ENCODE measurements around the gene PCDH9.
"Not testable (repeated sequence)": the region's sequence is repeated elsewhere in the genome, so short reads cannot be mapped to it uniquely, and the experiment has no call there.

The PCDH9 gene

GRCh38 chr13:66778461-66778860 lies 451.7 kb downstream of the PCDH9 start:
- no peaks in the 10 kb centered on the region for H3K36me3 ChIP-seq (ENCODE audit: insufficient read depth, low read length)
- H3K4me3 ChIP-seq (ENCODE audit: low read length), result no peak overlapping the region
- H3K4me1 ChIP-seq (ENCODE audit: control insufficient read depth, insufficient read depth, low read length), result peaks cover 11% of the 10 kb centered on the region
- H3K9me3 ChIP-seq (replicated peaks; ENCODE audit: low read length), result no peaks in the 10 kb centered on the region
- no peak overlapping the region for H3K9ac ChIP-seq (ENCODE audit: low read depth, low read length)
- no peaks in the 10 kb centered on the region for H3K27me3 ChIP-seq (ENCODE audit: control insufficient read depth, insufficient read depth, low read length)
- no peak overlapping the region for H3K4me2 ChIP-seq (ENCODE audit: low read length)

DNA sequence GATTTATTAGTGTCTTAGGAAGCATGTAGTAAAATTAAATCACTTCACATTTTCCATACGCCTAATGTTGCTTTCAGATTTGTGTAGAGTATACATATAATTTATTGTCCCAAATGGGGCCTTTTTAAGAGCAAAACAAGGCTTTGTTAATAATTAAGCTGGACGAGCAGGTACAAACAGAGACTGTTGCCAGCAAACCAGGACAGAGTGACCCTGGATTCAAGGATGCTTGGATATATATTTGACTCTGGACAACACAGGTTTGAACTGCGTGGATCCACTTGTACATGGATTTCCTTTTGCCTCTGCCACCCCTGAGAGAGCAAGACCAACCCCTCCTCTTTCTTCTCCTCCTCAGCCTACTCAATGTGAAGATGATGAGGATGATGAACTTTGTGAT lies 454.9 kb downstream of the PCDH9 start:
- Histone ChIP-seq H3K36me3 (ENCODE audit: insufficient read depth, low read length) (no peaks in the 10 kb centered on the region), H3K4me3 (ENCODE audit: low read length) (no peak overlapping the region), H3K4me2 (ENCODE audit: low read length) (no peak overlapping the region), H3K9ac (ENCODE audit: low read depth, low read length) (no peak overlapping the region), H3K4me1 (ENCODE audit: control insufficient read depth, insufficient read depth, low read length) (no peaks in the 10 kb centered on the region), H3K27me3 (ENCODE audit: control insufficient read depth, insufficient read depth, low read length) (no peaks in the 10 kb centered on the region), H3K9me3 (replicated peaks; ENCODE audit: low read length) (no peaks in the 10 kb centered on the region)

DNA sequence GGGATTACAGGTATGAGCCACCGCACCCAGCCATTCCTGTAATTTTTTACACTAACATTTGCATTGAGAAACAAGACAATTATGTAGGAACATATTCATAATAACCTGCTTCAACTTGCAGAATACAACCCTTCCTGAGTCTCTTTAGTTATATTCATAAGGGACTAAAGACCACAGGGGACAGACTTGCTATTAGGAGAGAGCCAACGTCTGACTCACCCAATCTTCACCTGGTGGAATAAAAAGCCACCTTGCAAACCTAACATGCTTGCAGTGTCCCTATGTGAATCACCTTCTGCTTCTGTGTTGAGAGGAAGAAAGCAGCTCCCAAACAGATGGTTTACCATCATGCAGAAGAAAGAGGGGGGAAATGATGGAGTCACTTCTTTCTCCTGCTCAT lies 456.1 kb downstream of the PCDH9 start:
- no peak overlapping the region for H3K9ac ChIP-seq (ENCODE audit: low read depth, low read length)

DNA sequence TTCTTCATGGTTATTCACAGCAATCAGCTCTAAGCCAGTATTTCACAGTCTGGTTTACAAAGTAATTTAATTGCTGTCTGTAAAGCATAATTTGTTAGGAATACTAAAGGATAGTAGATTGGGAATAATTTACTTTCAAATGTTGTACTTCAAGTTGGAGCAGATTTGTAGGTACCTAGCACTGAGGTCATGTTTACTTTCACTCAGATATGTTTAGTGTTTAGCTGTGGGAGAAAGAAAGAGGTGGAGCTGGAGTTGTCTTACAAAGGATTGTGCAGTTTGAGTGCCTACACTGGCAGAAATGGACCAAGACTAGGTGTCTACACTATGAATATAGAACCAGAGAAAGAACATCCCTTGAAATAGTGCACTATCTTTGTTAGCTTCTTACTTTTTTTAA lies 464.6 kb downstream of the PCDH9 start:
- Histone ChIP-seq H3K4me1 (ENCODE audit: control insufficient read depth, insufficient read depth, low read length) (no peaks in the 10 kb centered on the region), H3K9ac (ENCODE audit: low read depth, low read length) (no peak overlapping the region), H3K9me3 (replicated peaks; ENCODE audit: low read length) (no peaks in the 10 kb centered on the region), H3K4me2 (ENCODE audit: low read length) (no peak overlapping the region), H3K4me3 (ENCODE audit: low read length) (no peak overlapping the region), H3K27me3 (ENCODE audit: control insufficient read depth, insufficient read depth, low read length) (no peaks in the 10 kb centered on the region), H3K36me3 (ENCODE audit: insufficient read depth, low read length) (no peaks in the 10 kb centered on the region)

More for the DNA sequence above, 456.1 kb downstream of the PCDH9 start:
- no peak overlapping the region for H3K4me2 ChIP-seq (ENCODE audit: low read length)
- H3K4me1 ChIP-seq (ENCODE audit: control insufficient read depth, insufficient read depth, low read length), result no peaks in the 10 kb centered on the region
- no peaks in the 10 kb centered on the region for H3K9me3 ChIP-seq (replicated peaks; ENCODE audit: low read length)
- H3K4me3 ChIP-seq (ENCODE audit: low read length), result no peak overlapping the region
- no peaks in the 10 kb centered on the region for H3K36me3 ChIP-seq (ENCODE audit: insufficient read depth, low read length)
- H3K27me3 ChIP-seq (ENCODE audit: control insufficient read depth, insufficient read depth, low read length), result no peaks in the 10 kb centered on the region

DNA sequence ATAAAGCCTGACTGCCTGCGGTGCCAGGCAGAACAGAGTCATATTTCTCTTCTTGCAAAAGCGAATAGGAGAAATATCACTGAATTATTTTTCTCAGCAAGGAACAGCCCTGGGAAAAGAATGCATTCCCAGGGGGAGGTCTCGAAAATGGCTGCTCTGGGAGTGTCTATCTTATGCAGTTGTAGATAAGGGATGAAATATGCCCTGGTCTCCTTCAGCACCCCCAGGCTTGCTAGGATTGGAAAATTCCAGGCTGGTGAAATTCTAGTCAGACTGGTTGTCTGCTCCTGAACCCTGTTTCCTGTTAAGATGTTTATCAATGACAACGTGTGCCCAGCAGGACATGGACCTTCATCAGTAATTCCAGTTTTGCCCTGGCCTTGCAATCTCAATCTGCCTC lies 469.5 kb downstream of the PCDH9 start:
- not testable (repeated sequence) for H3K4me1 ChIP-seq (ENCODE audit: control insufficient read depth, insufficient read depth, low read length); H3K27me3 ChIP-seq (ENCODE audit: control insufficient read depth, insufficient read depth, low read length); H3K36me3 ChIP-seq (ENCODE audit: insufficient read depth, low read length); H3K4me3 ChIP-seq (ENCODE audit: low read length); H3K9me3 ChIP-seq (replicated peaks; ENCODE audit: low read length); H3K4me2 ChIP-seq (ENCODE audit: low read length); H3K9ac ChIP-seq (ENCODE audit: low read depth, low read length)

DNA sequence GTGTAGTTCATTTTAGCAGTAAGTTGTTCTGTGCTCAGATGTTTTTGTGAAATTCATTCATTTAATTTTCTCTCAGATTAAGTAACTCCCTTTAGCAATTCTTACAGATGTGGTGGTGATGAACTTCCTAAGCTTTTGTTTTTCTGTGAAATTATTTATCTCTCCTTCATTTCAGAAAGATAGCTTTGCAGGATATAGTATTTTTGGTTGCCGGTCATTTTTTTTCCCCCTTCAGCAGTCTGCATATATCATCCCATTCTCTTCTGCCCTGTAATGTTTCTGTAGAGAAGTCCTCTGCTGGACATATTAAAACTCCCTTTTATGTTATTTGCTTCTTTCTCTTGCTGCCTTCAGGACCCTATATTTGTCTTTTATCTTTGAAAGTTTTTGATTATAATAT lies 470.2 kb downstream of the PCDH9 start:
- no peaks in the 10 kb centered on the region for H3K4me1 ChIP-seq (ENCODE audit: control insufficient read depth, insufficient read depth, low read length)
- no peaks in the 10 kb centered on the region for H3K27me3 ChIP-seq (ENCODE audit: control insufficient read depth, insufficient read depth, low read length)
- no peaks in the 10 kb centered on the region for H3K9me3 ChIP-seq (replicated peaks; ENCODE audit: low read length)
- no peaks in the 10 kb centered on the region for H3K36me3 ChIP-seq (ENCODE audit: insufficient read depth, low read length)
- no peak overlapping the region for H3K4me2 ChIP-seq (ENCODE audit: low read length)
- H3K4me3 ChIP-seq (ENCODE audit: low read length), result no peak overlapping the region
- no peak overlapping the region for H3K9ac ChIP-seq (ENCODE audit: low read depth, low read length)

GRCh38 chr13:66751691-66752090 lies 478.4 kb downstream of the PCDH9 start:
- Histone ChIP-seq H3K36me3 (ENCODE audit: insufficient read depth, low read length) (no peaks in the 10 kb centered on the region), H3K4me2 (ENCODE audit: low read length) (no peak overlapping the region), H3K27me3 (ENCODE audit: control insufficient read depth, insufficient read depth, low read length) (no peaks in the 10 kb centered on the region), H3K4me3 (ENCODE audit: low read length) (no peak overlapping the region), H3K9ac (ENCODE audit: low read depth, low read length) (no peak overlapping the region), H3K4me1 (ENCODE audit: control insufficient read depth, insufficient read depth, low read length) (no peaks in the 10 kb centered on the region), H3K9me3 (replicated peaks; ENCODE audit: low read length) (no peaks in the 10 kb centered on the region)

- Histone ChIP-seq H3K27me3 (ENCODE audit: control insufficient read depth, insufficient read depth, low read length) (no peaks in the 10 kb centered on the region), H3K9ac (ENCODE audit: low read depth, low read length) (no peak overlapping the region), H3K4me2 (ENCODE audit: low read length) (no peak overlapping the region), H3K4me3 (ENCODE audit: low read length) (no peak overlapping the region), H3K9me3 (replicated peaks; ENCODE audit: low read length) (no peaks in the 10 kb centered on the region), H3K36me3 (ENCODE audit: insufficient read depth, low read length) (no peaks in the 10 kb centered on the region), H3K4me1 (ENCODE audit: control insufficient read depth, insufficient read depth, low read length) (no peaks in the 10 kb centered on the region)
These were observed 481.4 kb downstream of the PCDH9 start for GRCh38 chr13:66748712-66749111.

GRCh38 chr13:66745307-66745706 lies 484.8 kb downstream of the PCDH9 start:
- Histone ChIP-seq H3K4me1 (ENCODE audit: control insufficient read depth, insufficient read depth, low read length) (no peaks in the 10 kb centered on the region), H3K9ac (ENCODE audit: low read depth, low read length) (no peak overlapping the region), H3K9me3 (replicated peaks; ENCODE audit: low read length) (no peaks in the 10 kb centered on the region), H3K4me2 (ENCODE audit: low read length) (no peak overlapping the region), H3K36me3 (ENCODE audit: insufficient read depth, low read length) (no peaks in the 10 kb centered on the region), H3K4me3 (ENCODE audit: low read length) (no peak overlapping the region), H3K27me3 (ENCODE audit: control insufficient read depth, insufficient read depth, low read length) (no peaks in the 10 kb centered on the region)

GRCh38 chr13:66723576-66723975 lies 506.6 kb downstream of the PCDH9 start:
- Histone ChIP-seq H3K4me3 (ENCODE audit: low read length) (no peak overlapping the region), H3K9me3 (replicated peaks; ENCODE audit: low read length) (no peaks in the 10 kb centered on the region), H3K27me3 (ENCODE audit: control insufficient read depth, insufficient read depth, low read length) (no peaks in the 10 kb centered on the region), H3K4me2 (ENCODE audit: low read length) (no peak overlapping the region), H3K9ac (ENCODE audit: low read depth, low read length) (no peak overlapping the region), H3K36me3 (ENCODE audit: insufficient read depth, low read length) (no peaks in the 10 kb centered on the region), H3K4me1 (ENCODE audit: control insufficient read depth, insufficient read depth, low read length) (no peaks in the 10 kb centered on the region)

DNA sequence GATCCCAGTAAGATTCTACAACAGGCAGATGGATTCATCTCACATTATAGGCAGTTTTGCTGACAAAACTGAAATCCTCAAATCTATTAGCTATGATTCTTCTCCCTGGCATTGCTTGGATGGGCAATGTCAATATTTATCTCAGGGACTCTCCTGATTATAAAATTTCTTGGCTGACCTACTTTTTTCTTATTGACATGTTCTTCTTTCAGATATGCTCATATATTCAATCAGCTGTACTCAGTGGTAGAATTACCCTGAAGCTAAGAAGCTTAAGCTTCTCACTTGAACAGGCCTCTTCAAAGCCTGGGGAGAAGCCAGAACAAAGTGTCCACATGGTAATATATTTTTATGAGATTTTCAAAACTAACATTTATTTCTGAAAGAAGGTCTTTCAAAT lies 513.6 kb downstream of the PCDH9 start:
- Histone ChIP-seq H3K4me3 (ENCODE audit: low read length) (no peak overlapping the region), H3K4me2 (ENCODE audit: low read length) (no peak overlapping the region), H3K9ac (ENCODE audit: low read depth, low read length) (no peak overlapping the region)

GRCh38 chr13:66714795-66715194 lies 515.3 kb downstream of the PCDH9 start:
- Histone ChIP-seq H3K9ac (ENCODE audit: low read depth, low read length) (no peak overlapping the region), H3K4me1 (ENCODE audit: control insufficient read depth, insufficient read depth, low read length) (no peaks in the 10 kb centered on the region), H3K9me3 (replicated peaks; ENCODE audit: low read length) (no peaks in the 10 kb centered on the region), H3K36me3 (ENCODE audit: insufficient read depth, low read length) (no peaks in the 10 kb centered on the region), H3K4me2 (ENCODE audit: low read length) (no peak overlapping the region), H3K4me3 (ENCODE audit: low read length) (no peak overlapping the region), H3K27me3 (ENCODE audit: control insufficient read depth, insufficient read depth, low read length) (no peaks in the 10 kb centered on the region)

More for the DNA sequence above, 513.6 kb downstream of the PCDH9 start:
- no peaks in the 10 kb centered on the region for H3K9me3 ChIP-seq (replicated peaks; ENCODE audit: low read length)
- no peaks in the 10 kb centered on the region for H3K36me3 ChIP-seq (ENCODE audit: insufficient read depth, low read length)
- no peaks in the 10 kb centered on the region for H3K4me1 ChIP-seq (ENCODE audit: control insufficient read depth, insufficient read depth, low read length)
- H3K27me3 ChIP-seq (ENCODE audit: control insufficient read depth, insufficient read depth, low read length), result no peaks in the 10 kb centered on the region
